IMR-90 (cell line): ENCODE results near the gene TTC24. TPM values are rescaled to one million over a fixed set of nuclear protein-coding genes. Genes with fewer than 3 reads are reported as not detected.

Experiments used
- ATAC-seq: fragments of 200-7000 bp; cut with Tn5 transposase; 2 replicates; pipeline ENCODE4 v1.9.1; 2020; ENCODE audit warnings: low read depth, mild to moderate bottlenecking, moderate library complexity
- BruUV-seq: library from RNA; stranded (reverse); fragments of 400-500 nt; replicated peaks from 2 replicates; lab custom pipeline; 2021; lab: Mats Ljungman, UMichigan
- CTCF ChIA-PET: fragments of 300-600 bp; formaldehyde crosslinking; extraction: SDS; loops from one replicate; lab custom pipeline; 2021; ENCODE audit warnings: antibody characterized with exemption; lab: Yijun Ruan, JAX
- POLR2A ChIA-PET: fragments of 300-600 bp; sonication (Branson Sonifier 250); formaldehyde crosslinking; loops from one replicate; lab custom pipeline; 2022; ENCODE audit warnings: antibody characterized with exemption; ENCODE audit not compliant: unreplicated experiment; lab: Charles Lee
- DNase-seq: peaks from one replicate; pipeline ENCODE4 v3.0.0; 2013
- H2AFZ ChIP-seq: replicated peaks from 2 replicates; pipeline ENCODE3; 2013; ENCODE audit warnings: low read length, mild to moderate bottlenecking; ENCODE audit not compliant: poor library complexity
- H2AK5ac ChIP-seq: 2 replicates; pipeline ENCODE4 v1.6.1; 2013; ENCODE audit warnings: low read depth, low read length, inconsistent platforms
- H2AK9ac ChIP-seq: replicated peaks from 2 replicates; pipeline ENCODE3; 2013; ENCODE audit warnings: mild to moderate bottlenecking, low read depth, low read length, moderate library complexity; ENCODE audit not compliant: poor library complexity
- H2BK120ac ChIP-seq: 2 replicates; pipeline ENCODE4 v1.6.1; 2013; ENCODE audit warnings: low read depth, low read length, inconsistent platforms
- H2BK15ac ChIP-seq: 3 replicates; pipeline ENCODE4 v1.6.1; 2013; ENCODE audit warnings: low read depth, low read length, inconsistent platforms
- H2BK20ac ChIP-seq: 2 replicates; pipeline ENCODE4 v1.6.1; 2013; ENCODE audit warnings: low read depth, mild to moderate bottlenecking, inconsistent platforms, low read length, moderate library complexity
- H2BK5ac ChIP-seq: 2 replicates; pipeline ENCODE4 v1.6.1; 2013; ENCODE audit warnings: mild to moderate bottlenecking, low read depth, low read length, inconsistent platforms; ENCODE audit not compliant: poor library complexity, severe bottlenecking
- H3K14ac ChIP-seq: replicated peaks from 2 replicates; pipeline ENCODE4 v1.6.1; 2013; ENCODE audit warnings: low read depth, low read length, inconsistent platforms
- H3K18ac ChIP-seq: 2 replicates; pipeline ENCODE4 v1.6.1; 2013; ENCODE audit warnings: low read depth, low read length, control low read depth
- H3K23ac ChIP-seq: 2 replicates; pipeline ENCODE4 v1.6.1; 2013; ENCODE audit warnings: low read depth, low read length, inconsistent platforms
- H3K27ac ChIP-seq: 2 replicates; pipeline ENCODE4 v1.5.1; 2013; ENCODE audit warnings: mild to moderate bottlenecking, control low read depth, low read length; ENCODE audit not compliant: insufficient read depth
- H3K27me3 ChIP-seq: 2 replicates; pipeline ENCODE4 v1.6.1; 2013; ENCODE audit warnings: low read length; ENCODE audit not compliant: control insufficient read depth, insufficient read depth
- H3K36me3 ChIP-seq: 2 replicates; pipeline ENCODE4 v1.6.1; 2013; ENCODE audit warnings: low read length, mixed read lengths; ENCODE audit not compliant: control insufficient read depth, insufficient read depth
- H3K4ac ChIP-seq: 2 replicates; pipeline ENCODE4 v1.6.1; 2013; ENCODE audit warnings: low read depth, low read length, inconsistent platforms
- H3K4me1 ChIP-seq: 2 replicates; pipeline ENCODE4 v1.6.1; 2013; ENCODE audit warnings: low read length, mixed read lengths; ENCODE audit not compliant: control insufficient read depth, insufficient read depth
- H3K4me2 ChIP-seq: 2 replicates; pipeline ENCODE4 v1.6.1; 2013; ENCODE audit warnings: low read depth, mild to moderate bottlenecking, control low read depth, low read length, moderate library complexity
- H3K4me3 ChIP-seq: 2 replicates; pipeline ENCODE4 v1.5.1; 2013; ENCODE audit warnings: low read depth, mild to moderate bottlenecking, control low read depth, low read length, moderate library complexity; ENCODE audit not compliant: insufficient read depth
- H3K56ac ChIP-seq: 2 replicates; pipeline ENCODE4 v1.6.1; 2013; ENCODE audit warnings: low read length, inconsistent platforms; ENCODE audit not compliant: insufficient read depth; ENCODE audit errors: extremely low read depth
- H3K79me1 ChIP-seq, 2 experiments: 2 replicates each; pipeline ENCODE4 v1.6.1; 2013; ENCODE audit warnings: low read length in 2 of 2, inconsistent platforms in 1 of 2, low read depth in 1 of 2
- H3K9ac ChIP-seq: 2 replicates; pipeline ENCODE4 v1.6.1; 2013; ENCODE audit warnings: low read depth, low read length, control low read depth
- H3K9me1 ChIP-seq: 2 replicates; pipeline ENCODE4 v1.6.1; 2013; ENCODE audit warnings: low read length, inconsistent platforms; ENCODE audit not compliant: insufficient read depth
- H3K9me3 ChIP-seq: 2 replicates; pipeline ENCODE4 v1.6.1; 2013; ENCODE audit warnings: low read length; ENCODE audit not compliant: control insufficient read depth, insufficient read depth
- H4K20me1 ChIP-seq: 2 replicates; pipeline ENCODE4 v1.6.1; 2013; ENCODE audit warnings: low read length, inconsistent platforms; ENCODE audit not compliant: insufficient read depth
- H4K5ac ChIP-seq: 2 replicates; pipeline ENCODE4 v1.6.1; 2013; ENCODE audit warnings: mild to moderate bottlenecking, low read depth, low read length, control low read depth
- H4K8ac ChIP-seq, 2 experiments: 2 replicates each; pipeline ENCODE4 v1.6.1; 2013; ENCODE audit warnings: low read depth in 2 of 2, low read length in 2 of 2, control low read depth in 1 of 2, inconsistent platforms in 1 of 2
- H4K91ac ChIP-seq: 2 replicates; pipeline ENCODE4 v1.6.1; 2013; ENCODE audit warnings: low read depth, low read length, inconsistent platforms; ENCODE audit not compliant: insufficient read depth
- CTCF ChIP-seq: conservative IDR thresholded peaks from 2 replicates; pipeline ENCODE4 v1.5.1; 2012; ENCODE audit warnings: mild to moderate bottlenecking, low read depth, low read length, improper control_type of control experiment
- FOS ChIP-seq: fragments of 150-350 bp; IDR thresholded peaks from 2 replicates; pipeline ENCODE4 v1.6.1; 2016; ENCODE audit warnings: low read depth, low read length
- WGBS, 2 experiments: methylation state at CpG; one replicate each; pipeline versions ENCODE4 v1.1.5 to v1.1.7; 2013; ENCODE audit warnings: missing lambda C conversion rate in 2 of 2; ENCODE audit not compliant: insufficient read length in 1 of 2; ENCODE audit errors: extremely low coverage in 2 of 2; 5-methylcytosine and 5-hydroxymethylcytosine counted together
- dilution Hi-C: fragments of 300-500 bp; cut with HindIII; formaldehyde crosslinking; loops from one replicate; pipeline ENCODE4 v1.14.3; 2018; ENCODE audit warnings: low sequenced_read_pairs; ENCODE audit not compliant: unreplicated experiment
- in situ Hi-C: fragments of 300-500 bp; cut with MboI; formaldehyde crosslinking; loops from 3 replicates; pipeline ENCODE4 v1.14.3; 2019; ENCODE audit warnings: low sequenced_read_pairs, inconsistent platforms, mixed read lengths
- intact Hi-C: fragments of 100-400 bp; cut with micrococcal nuclease; formaldehyde crosslinking; loops from 2 replicates; pipeline ENCODE4 v1.10.0; 2022
- polyA plus RNA-seq, 3 experiments: library from polyadenylated mRNA; depleted of rRNA; stranded (reverse); fragments of >200 nt; gene quantifications; 2 replicates each; pipeline ENCODE4 v1.2.3, GENCODE V29; 2012; ENCODE audit warnings: low replicate concordance in 1 of 3
- total RNA-seq: library from RNA; depleted of rRNA; stranded (reverse); fragments of >200 nt; gene quantifications from 2 replicates; pipeline ENCODE4 v1.2.3, GENCODE V29; 2012

The TTC24 gene
- total and polyA plus RNA-seq, 2 of the 4 experiments (the other 2 are of a cell fraction) = not detected

GRCh38 chr1:156616463-156616862, 36.9 kb downstream of the TTC24 start:
- intact Hi-C loops = no loop called here
- Histone ChIP-seq H3K23ac (0 out of 2 replicates have a peak overlapping the region, but pooled peaks have one; percentile 31), H2BK5ac (no peak overlapping the region), H3K27me3 (peaks cover 62% of the 10 kb centered on the region), H4K8ac (no peak overlapping the region), H2AK5ac (no peak overlapping the region), H3K9ac (no peak overlapping the region), H3K4ac (no peak overlapping the region), H3K18ac (no peak overlapping the region), H4K91ac (no peak overlapping the region), H2BK15ac (no peak overlapping the region), H4K5ac (no peak overlapping the region), H2BK20ac (no peak overlapping the region), H3K9me1 (no peaks in the 10 kb centered on the region), H2AK9ac (no peak overlapping the region), H3K9me3 (no peaks in the 10 kb centered on the region), H2AFZ (no peak overlapping the region), H3K79me1 (no peaks in the 10 kb centered on the region), H3K36me3 (no peaks in the 10 kb centered on the region), H3K4me2 (no peak overlapping the region; the same call in 1 of the 2 replicates), H3K27ac (no peak overlapping the region), H3K56ac (no peak overlapping the region), H3K4me3 (no peak overlapping the region), H4K20me1 (no peaks in the 10 kb centered on the region), H3K4me1 (peaks cover 4% of the 10 kb centered on the region; the same call in 1 of the 2 replicates), H2BK120ac (no peak overlapping the region), H3K14ac (no peak overlapping the region)
- ATAC-seq (peak; percentile 42), DNase-seq (peak; percentile 45)
- ChIA-PET CTCF (no interaction called here), POLR2A (no interaction called here)
- no CpG with 5 or more reads among the region's 5 CpGs for WGBS, 2 experiments
- BruUV-seq = no TSS peak
- TF ChIP-seq FOS (no peak), CTCF (0 out of 2 replicates have a peak, but pooled peaks have one; percentile 2)
- in situ Hi-C loops = no loop called here
- dilution Hi-C loops = no loop called here
